K562 (cell line): Measurements from ENCODE around the gene P4HB. TPM values are rescaled to one million over a fixed set of nuclear protein-coding genes. Genes with fewer than 3 reads are reported as not detected.
A peak's percentile ranks its signal among the peaks of the same experiment; 100 is the strongest.

ENCODE experiments used
- ARID1B ChIP-seq: fragments of 450-650 bp; IDR thresholded peaks from 2 replicates; pipeline ENCODE4 v1.6.1; 2016; ENCODE audit warnings: antibody characterized with exemption, mild to moderate bottlenecking, inconsistent platforms
- DDX20 ChIP-seq: fragments of 450-650 bp; IDR thresholded peaks from 2 replicates; pipeline ENCODE4 v1.6.1; 2016; ENCODE audit warnings: missing genetic modification characterization, low read depth, mild to moderate bottlenecking, missing compliant biosample characterization, moderate library complexity
- E2F6 ChIP-seq, 2 experiments: IDR thresholded peaks; 2 replicates each; pipeline ENCODE4 v1.6.1; 2011; ENCODE audit warnings: borderline replicate concordance in 1 of 2, control low read depth in 1 of 2, low read depth in 1 of 2, low read length in 1 of 2, mild to moderate bottlenecking in 1 of 2, mixed read lengths in 1 of 2, moderate library complexity in 1 of 2; ENCODE audit not compliant: insufficient read depth in 1 of 2, insufficient read length in 1 of 2, poor library complexity in 1 of 2, severe bottlenecking in 1 of 2; ENCODE audit errors: extremely low read depth in 1 of 2
- ELF4 ChIP-seq: fragments of 450-650 bp; formaldehyde crosslinking; IDR thresholded peaks from 2 replicates; pipeline ENCODE4 v1.4.0; 2022; ENCODE audit warnings: missing genetic modification characterization
- EWSR1 ChIP-seq: fragments of 450-650 bp; IDR thresholded peaks from 2 replicates; pipeline ENCODE4 v1.6.1; 2018; ENCODE audit warnings: borderline replicate concordance, mild to moderate bottlenecking, low read depth, moderate library complexity; ENCODE audit not compliant: partially characterized antibody
- GABPB2 ChIP-seq: fragments of 250-450 bp; sonication (Bioruptor Pico); conservative IDR thresholded peaks from 2 replicates; pipeline ENCODE4 v1.5.1; 2021; ENCODE audit warnings: mild to moderate bottlenecking
- ID3 ChIP-seq, 2 experiments: fragments of 250-450 bp in 1 of 2; fragments of 450-650 bp in 1 of 2; sonication (Bioruptor Pico) in 1 of 2; IDR thresholded peaks; 2 replicates each; pipeline versions ENCODE4 v1.6.1 to v1.8.0; 2016 to 2021; ENCODE audit warnings: mild to moderate bottlenecking in 2 of 2, moderate library complexity in 2 of 2, missing compliant biosample characterization in 1 of 2, missing genetic modification characterization in 1 of 2
- SFPQ ChIP-seq: fragments of 200-400 bp; formaldehyde crosslinking; IDR thresholded peaks from 2 replicates; pipeline ENCODE4 v1.6.1; 2017; ENCODE audit warnings: mild to moderate bottlenecking, low read depth, low read length, moderate library complexity
- SMAD4 ChIP-seq: fragments of 250-450 bp; sonication (Bioruptor Pico); conservative IDR thresholded peaks from 2 replicates; pipeline ENCODE4 v1.8.0; 2021; ENCODE audit warnings: inconsistent platforms, mild to moderate bottlenecking, moderate library complexity
- SP2 ChIP-seq: IDR thresholded peaks from 2 replicates; pipeline ENCODE4 v1.6.1; 2011; ENCODE audit warnings: mild to moderate bottlenecking, low read depth, low read length, moderate library complexity; ENCODE audit not compliant: poor library complexity, severe bottlenecking; ENCODE audit errors: extremely low read depth
- SPI1 ChIP-seq: IDR thresholded peaks from 2 replicates; pipeline ENCODE4 v1.6.1; 2011; ENCODE audit warnings: low read depth, low read length, control low read depth, borderline replicate concordance
- STAT6 ChIP-seq: sonication (generic); formaldehyde crosslinking; IDR thresholded peaks from 2 replicates; pipeline ENCODE4 v1.8.1; 2023; ENCODE audit warnings: mild to moderate bottlenecking, missing genetic modification reagents
- THRA ChIP-seq: fragments of 450-650 bp; IDR thresholded peaks from 2 replicates; pipeline ENCODE4 v1.6.1; 2017; ENCODE audit warnings: mild to moderate bottlenecking, moderate library complexity
- ZBTB12 ChIP-seq: fragments of 250-450 bp; sonication (Bioruptor Pico); IDR thresholded peaks from 2 replicates; pipeline ENCODE4 v1.4.0; 2020
- ZFP36 ChIP-seq: fragments of 150-350 bp; IDR thresholded peaks from 2 replicates; pipeline ENCODE4 v1.6.1; 2018; ENCODE audit warnings: low read length, low read depth; ENCODE audit not compliant: partially characterized antibody
- ZKSCAN1 ChIP-seq: fragments of 150-350 bp; IDR thresholded peaks from 2 replicates; pipeline ENCODE4 v1.6.1; 2016; ENCODE audit warnings: low read depth, low read length
- ZNF224 ChIP-seq: sonication (generic); formaldehyde crosslinking; IDR thresholded peaks from 2 replicates; pipeline ENCODE4 v1.8.0; 2022; ENCODE audit warnings: mild to moderate bottlenecking, missing genetic modification reagents
- ZNF77 ChIP-seq: fragments of 250-450 bp; sonication (Bioruptor Pico); IDR thresholded peaks from 2 replicates; pipeline ENCODE4 v1.5.0; 2020
- polyA plus RNA-seq, 8 experiments: library from polyadenylated mRNA; depleted of rRNA in 4 of 8; stranded (reverse) in 5 of 8; unstranded in 3 of 8; fragments of >200 nt; fragmentation: Nextera tagmentation in 2 of 8; fragmentation: Illumina TruSeq in 1 of 8; extraction: Ambion mirVana in 2 of 8; extraction: Trizol in 1 of 8; gene quantifications; 2 replicates each; pipeline versions ENCODE4 v1.2.1 to v1.2.3, GENCODE V29; 2011 to 2014; ENCODE audit warnings: inconsistent platforms in 1 of 8, missing spikeins in 1 of 8
- total RNA-seq, 7 experiments: library from RNA; depleted of rRNA in 6 of 7; stranded (reverse); fragments of >200 nt in 6 of 7; fragmentation: Illumina TruSeq in 2 of 7; extraction: Trizol in 2 of 7; gene quantifications; 2 replicates each; pipeline versions ENCODE4 v1.2.1 to v1.2.3, GENCODE V29; 2011 to 2021; ENCODE audit warnings: low replicate concordance in 1 of 7

P4HB gene
- total and polyA plus RNA-seq, 9 of the 15 experiments (the other 6 are each of a cell fraction or from before 2014, with no cell fraction given): 4.4 to 645 (median 325) TPM

GRCh38 chr17:81868674-81869220, 8.4 kb upstream of the P4HB start (continued):
- TF ChIP-seq ZBTB12 (CRISPR knock-in tag) (no peak), ZNF77 (CRISPR knock-in tag) (no peak), STAT6 (CRISPR knock-in tag) (no peak), GABPB2 (CRISPR knock-in tag) (no peak), EWSR1 (no peak), E2F6 (IDR thresholded peaks at IDR 0.05; ENCODE audit: borderline replicate concordance in 1 of 2, extremely low read depth in 1 of 2, insufficient read depth in 1 of 2, insufficient read length in 1 of 2, low read depth in 1 of 2, low read length in 1 of 2, poor library complexity in 1 of 2, severe bottlenecking in 1 of 2) (peak in 1 of 2 experiments; percentile 59), THRA (no peak), ZKSCAN1 (no peak), SPI1 (no peak), SFPQ (no peak), SMAD4 (no peak), ELF4 (CRISPR knock-in tag) (no peak), ARID1B (no peak), ID3 (CRISPR knock-in tag; IDR thresholded peaks at IDR 0.05) (no peak), ID3 (tag; IDR thresholded peaks at IDR 0.05) (peak; percentile 27; the same call in 1 of the 2 replicates), ZNF224 (CRISPR knock-in tag) (no peak), DDX20 (no peak), ZFP36 (no peak), SP2 (no peak)
